GM12801 (cell line): ENCODE measurements around the gene TNFSF10.

Source experiments
- CTCF ChIP-seq: IDR thresholded peaks from one replicate; pipeline ENCODE4 v1.5.1; 2011; ENCODE audit warnings: control low read depth; ENCODE audit not compliant: insufficient read length; ENCODE audit errors: extremely low read depth

The TNFSF10 gene

GRCh38 chr3:172471903-172472302 is 51.3 kb downstream of the TNFSF10 start:
- no peak for TF ChIP-seq CTCF

GRCh38 chr3:172470588-172470987 is 52.6 kb downstream of the TNFSF10 start:
- TF ChIP-seq CTCF = no peak

DNA sequence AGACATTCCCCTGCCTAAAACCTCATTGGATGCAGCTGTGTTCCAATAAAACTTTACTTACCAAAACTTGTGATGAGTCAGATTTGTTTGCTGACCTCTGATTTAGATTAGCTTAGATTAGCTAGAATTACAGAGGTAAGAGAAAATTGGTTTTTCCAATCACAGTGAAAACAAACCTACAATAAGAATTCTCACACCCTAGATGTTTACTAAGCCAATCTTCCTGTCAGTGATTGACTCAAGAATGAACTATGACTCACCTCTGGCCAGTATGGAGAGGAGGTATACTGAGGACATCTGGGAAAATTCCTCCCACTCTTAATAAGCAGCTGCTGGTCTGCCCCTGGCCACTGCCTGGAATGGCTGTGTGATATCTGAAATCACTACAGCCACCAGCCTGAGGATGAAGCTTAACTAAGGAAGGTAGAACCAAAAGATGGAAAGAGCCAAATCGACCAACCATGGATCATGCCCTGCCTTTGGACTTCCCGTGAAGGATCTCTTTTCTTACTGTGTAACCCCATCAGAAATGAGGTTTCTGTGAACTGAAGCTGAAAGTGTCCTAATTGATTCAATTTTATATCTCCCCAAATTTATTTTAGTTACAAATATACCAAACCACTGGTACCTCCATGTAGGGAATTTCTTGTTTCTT is 55.9 kb downstream of the TNFSF10 start:
- no peak for TF ChIP-seq CTCF

DNA sequence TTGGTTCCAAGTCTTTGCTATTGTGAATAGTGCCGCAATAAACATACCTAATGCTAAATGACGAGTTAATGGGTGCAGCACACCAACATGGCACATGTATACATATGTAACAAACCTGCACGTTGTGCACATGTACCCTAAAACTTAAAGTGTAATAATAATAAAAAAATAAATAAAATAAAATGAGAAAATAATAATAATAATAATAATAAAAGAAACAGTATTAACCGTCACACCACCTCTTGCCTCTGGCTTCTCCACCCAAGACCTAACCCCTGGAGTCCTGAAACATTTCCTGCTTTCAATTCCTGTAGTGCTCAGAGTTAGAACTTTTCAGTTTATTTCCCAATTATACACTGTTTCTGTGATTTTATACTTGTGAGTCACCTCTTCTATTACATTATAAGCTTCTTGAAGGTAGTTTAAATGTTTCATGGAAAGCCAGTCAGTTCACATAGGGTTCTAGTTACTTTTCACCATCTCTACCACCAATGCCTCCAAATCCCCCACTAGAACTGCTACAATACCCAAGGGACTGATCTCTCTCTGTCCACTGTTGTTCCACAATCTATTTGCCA is 56.6 kb downstream of the TNFSF10 start:
- TF ChIP-seq CTCF = no peak

DNA sequence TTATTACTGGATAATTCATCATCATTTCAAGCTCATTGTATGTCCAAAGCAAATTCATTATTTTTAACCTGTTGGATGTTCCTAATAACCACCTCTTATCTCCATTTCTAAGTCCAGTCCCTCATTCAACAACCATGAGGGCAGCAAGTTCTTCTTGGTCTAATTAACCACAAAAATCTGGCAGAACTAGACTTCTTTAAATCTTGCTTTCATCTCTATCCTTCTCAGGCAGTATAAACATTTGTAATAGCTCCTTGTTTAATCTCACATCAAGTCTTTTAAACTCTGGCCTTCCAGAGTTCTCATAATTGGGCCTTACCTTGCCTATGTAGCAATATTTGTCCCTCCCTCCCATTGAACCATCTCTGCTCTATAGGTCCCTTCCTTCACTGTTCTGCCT is 57.9 kb downstream of the TNFSF10 start:
- TF ChIP-seq CTCF = no peak

DNA sequence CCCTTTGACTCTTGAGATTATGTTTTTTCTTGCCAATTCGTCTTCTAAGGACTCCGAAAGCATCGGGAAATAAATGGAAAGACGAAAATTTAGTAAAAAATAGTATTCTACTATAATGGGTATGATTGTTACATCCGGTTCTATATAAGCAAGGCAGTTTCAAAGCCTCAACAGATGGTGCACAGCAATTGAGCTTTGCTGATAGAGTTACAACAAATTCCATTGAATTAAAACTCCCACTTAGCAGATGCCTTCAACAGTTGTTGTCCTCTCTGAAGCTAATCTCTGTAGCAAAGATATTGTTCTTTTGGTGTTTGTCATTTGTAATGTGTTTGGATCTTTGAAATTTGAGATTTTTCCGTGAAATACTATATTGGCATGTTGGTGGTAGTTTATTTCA is 58.9 kb downstream of the TNFSF10 start:
- no peak for TF ChIP-seq CTCF

DNA sequence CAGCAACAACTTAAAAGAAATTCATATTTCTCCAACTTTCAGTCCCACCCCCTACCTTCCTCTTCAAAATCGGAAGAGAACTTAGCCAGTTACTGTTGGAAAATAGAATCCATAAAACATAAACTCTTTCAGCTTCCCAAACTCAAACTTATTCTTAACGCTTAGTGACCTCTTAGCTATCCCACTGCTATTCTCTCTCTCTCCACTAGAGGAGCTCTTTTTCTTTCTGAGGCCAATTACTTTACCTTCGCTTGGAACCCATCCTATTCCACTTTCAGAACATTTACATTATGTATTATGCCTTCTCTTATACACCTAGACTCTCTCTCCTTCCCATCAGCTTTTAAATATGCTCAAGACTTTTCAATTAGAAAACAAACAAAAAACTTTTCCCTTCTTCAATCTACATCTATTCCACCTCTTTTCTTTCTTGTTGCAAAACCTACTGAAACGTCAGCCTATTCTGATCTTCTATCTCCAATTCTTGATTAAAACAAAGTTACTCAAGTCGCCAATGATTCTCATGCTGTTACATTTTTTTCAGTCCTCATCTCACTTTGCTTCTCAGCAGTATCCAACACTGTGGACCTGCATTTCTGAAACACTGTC is 61.6 kb downstream of the TNFSF10 start:
- peak; percentile 71 for TF ChIP-seq CTCF
